IMR-90 (cell line): ENCODE results near the gene SLC66A2.

Source experiments
- CEBPB ChIP-seq: IDR thresholded peaks from 2 replicates; pipeline ENCODE4 v1.6.1; 2012; ENCODE audit warnings: low read depth, low read length, improper control_type of control experiment
- CHD1 ChIP-seq: IDR thresholded peaks from 2 replicates; pipeline ENCODE4 v1.6.1; 2012; ENCODE audit warnings: low read depth, low read length, improper control_type of control experiment
- FOS ChIP-seq: fragments of 150-350 bp; IDR thresholded peaks from 2 replicates; pipeline ENCODE4 v1.6.1; 2016; ENCODE audit warnings: low read depth, low read length
- MAFK ChIP-seq: IDR thresholded peaks from 2 replicates; pipeline ENCODE4 v1.6.1; 2012; ENCODE audit warnings: low read depth, low read length, improper control_type of control experiment
- MAZ ChIP-seq: IDR thresholded peaks from 2 replicates; pipeline ENCODE4 v1.6.1; 2012; ENCODE audit warnings: low read depth, mild to moderate bottlenecking, low read length, improper control_type of control experiment, moderate library complexity, borderline replicate concordance
- MXI1 ChIP-seq: IDR thresholded peaks from 2 replicates; pipeline ENCODE4 v1.6.1; 2012; ENCODE audit warnings: low read depth, mild to moderate bottlenecking, low read length, moderate library complexity, borderline replicate concordance
- POLR2A ChIP-seq: IDR thresholded peaks from 2 replicates; pipeline ENCODE4 v1.6.1; 2012; ENCODE audit warnings: mild to moderate bottlenecking, low read depth, low read length
- RAD21 ChIP-seq: IDR thresholded peaks from 2 replicates; pipeline ENCODE4 v1.6.1; 2012; ENCODE audit warnings: low read length, improper control_type of control experiment
- RCOR1 ChIP-seq: IDR thresholded peaks from 2 replicates; pipeline ENCODE4 v1.6.1; 2012; ENCODE audit warnings: mild to moderate bottlenecking, low read length, improper control_type of control experiment; ENCODE audit not compliant: insufficient replicate concordance
- RFX5 ChIP-seq: IDR thresholded peaks from 2 replicates; pipeline ENCODE4 v1.8.0; 2012; ENCODE audit warnings: low read depth, mild to moderate bottlenecking, low read length, moderate library complexity
- SMC3 ChIP-seq: fragments of 150-350 bp; IDR thresholded peaks from 2 replicates; pipeline ENCODE4 v1.6.1; 2016; ENCODE audit warnings: low read depth, mild to moderate bottlenecking, antibody characterized with exemption, low read length, moderate library complexity
- TF ChIP-seq, protein P1 (sequence below): conservative IDR thresholded peaks from 2 replicates; pipeline ENCODE4 v1.5.1; 2012; ENCODE audit warnings: mild to moderate bottlenecking, low read depth, low read length, improper control_type of control experiment
- TF ChIP-seq, protein P2 (sequence below): fragments of 150-350 bp; IDR thresholded peaks from 2 replicates; pipeline ENCODE4 v1.6.1; 2016; ENCODE audit warnings: low read depth, mild to moderate bottlenecking, low read length, moderate library complexity, borderline replicate concordance

DNA sequence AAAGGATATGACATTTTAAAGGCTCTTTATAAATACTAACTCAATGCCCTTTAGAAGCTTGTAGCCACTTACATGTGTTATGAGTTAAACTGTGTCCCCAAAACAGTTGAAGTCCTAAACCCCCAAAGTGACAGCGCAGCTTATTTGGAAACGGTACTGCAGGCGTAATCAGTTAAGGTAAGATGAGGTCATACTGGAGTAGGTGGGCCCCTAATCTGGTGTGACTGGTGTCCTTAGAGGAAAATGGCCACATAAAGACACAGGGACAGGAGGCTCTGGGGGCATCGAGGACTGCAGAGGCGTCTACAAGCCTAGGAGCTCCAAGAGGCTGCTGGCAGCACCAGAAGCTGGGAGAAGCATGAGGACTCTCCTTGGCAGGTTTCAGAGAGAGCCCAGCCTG is 28.4 kb upstream of the SLC66A2 start:
- TF ChIP-seq, protein P1, sequence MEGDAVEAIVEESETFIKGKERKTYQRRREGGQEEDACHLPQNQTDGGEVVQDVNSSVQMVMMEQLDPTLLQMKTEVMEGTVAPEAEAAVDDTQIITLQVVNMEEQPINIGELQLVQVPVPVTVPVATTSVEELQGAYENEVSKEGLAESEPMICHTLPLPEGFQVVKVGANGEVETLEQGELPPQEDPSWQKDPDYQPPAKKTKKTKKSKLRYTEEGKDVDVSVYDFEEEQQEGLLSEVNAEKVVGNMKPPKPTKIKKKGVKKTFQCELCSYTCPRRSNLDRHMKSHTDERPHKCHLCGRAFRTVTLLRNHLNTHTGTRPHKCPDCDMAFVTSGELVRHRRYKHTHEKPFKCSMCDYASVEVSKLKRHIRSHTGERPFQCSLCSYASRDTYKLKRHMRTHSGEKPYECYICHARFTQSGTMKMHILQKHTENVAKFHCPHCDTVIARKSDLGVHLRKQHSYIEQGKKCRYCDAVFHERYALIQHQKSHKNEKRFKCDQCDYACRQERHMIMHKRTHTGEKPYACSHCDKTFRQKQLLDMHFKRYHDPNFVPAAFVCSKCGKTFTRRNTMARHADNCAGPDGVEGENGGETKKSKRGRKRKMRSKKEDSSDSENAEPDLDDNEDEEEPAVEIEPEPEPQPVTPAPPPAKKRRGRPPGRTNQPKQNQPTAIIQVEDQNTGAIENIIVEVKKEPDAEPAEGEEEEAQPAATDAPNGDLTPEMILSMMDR: no peak
- no peak for TF ChIP-seq CEBPB
- TF ChIP-seq MAFK: no peak
- no peak for TF ChIP-seq SMC3
- no peak for TF ChIP-seq RFX5
- no peak for TF ChIP-seq RAD21
- TF ChIP-seq POLR2A: no peak
- TF ChIP-seq, protein P2, sequence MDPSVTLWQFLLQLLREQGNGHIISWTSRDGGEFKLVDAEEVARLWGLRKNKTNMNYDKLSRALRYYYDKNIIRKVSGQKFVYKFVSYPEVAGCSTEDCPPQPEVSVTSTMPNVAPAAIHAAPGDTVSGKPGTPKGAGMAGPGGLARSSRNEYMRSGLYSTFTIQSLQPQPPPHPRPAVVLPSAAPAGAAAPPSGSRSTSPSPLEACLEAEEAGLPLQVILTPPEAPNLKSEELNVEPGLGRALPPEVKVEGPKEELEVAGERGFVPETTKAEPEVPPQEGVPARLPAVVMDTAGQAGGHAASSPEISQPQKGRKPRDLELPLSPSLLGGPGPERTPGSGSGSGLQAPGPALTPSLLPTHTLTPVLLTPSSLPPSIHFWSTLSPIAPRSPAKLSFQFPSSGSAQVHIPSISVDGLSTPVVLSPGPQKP: no peak
- no peak for TF ChIP-seq RCOR1
- no peak for TF ChIP-seq MXI1
- no peak for TF ChIP-seq MAZ
- no peak for TF ChIP-seq FOS
- no peak for TF ChIP-seq CHD1
